HG02571 (cell line): ENCODE measurements around the gene FAM117A.

Experiments
- ATAC-seq: cut with Tn5 transposase; IDR thresholded peaks from one replicate; pipeline ENCODE4 v1.9.1; 2021; ENCODE audit warnings: mild to moderate bottlenecking, moderate library complexity; ENCODE audit not compliant: unreplicated experiment

FAM117A gene, protein sequence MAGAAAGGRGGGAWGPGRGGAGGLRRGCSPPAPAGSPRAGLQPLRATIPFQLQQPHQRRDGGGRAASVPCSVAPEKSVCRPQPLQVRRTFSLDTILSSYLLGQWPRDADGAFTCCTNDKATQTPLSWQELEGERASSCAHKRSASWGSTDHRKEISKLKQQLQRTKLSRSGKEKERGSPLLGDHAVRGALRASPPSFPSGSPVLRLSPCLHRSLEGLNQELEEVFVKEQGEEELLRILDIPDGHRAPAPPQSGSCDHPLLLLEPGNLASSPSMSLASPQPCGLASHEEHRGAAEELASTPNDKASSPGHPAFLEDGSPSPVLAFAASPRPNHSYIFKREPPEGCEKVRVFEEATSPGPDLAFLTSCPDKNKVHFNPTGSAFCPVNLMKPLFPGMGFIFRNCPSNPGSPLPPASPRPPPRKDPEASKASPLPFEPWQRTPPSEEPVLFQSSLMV

DNA sequence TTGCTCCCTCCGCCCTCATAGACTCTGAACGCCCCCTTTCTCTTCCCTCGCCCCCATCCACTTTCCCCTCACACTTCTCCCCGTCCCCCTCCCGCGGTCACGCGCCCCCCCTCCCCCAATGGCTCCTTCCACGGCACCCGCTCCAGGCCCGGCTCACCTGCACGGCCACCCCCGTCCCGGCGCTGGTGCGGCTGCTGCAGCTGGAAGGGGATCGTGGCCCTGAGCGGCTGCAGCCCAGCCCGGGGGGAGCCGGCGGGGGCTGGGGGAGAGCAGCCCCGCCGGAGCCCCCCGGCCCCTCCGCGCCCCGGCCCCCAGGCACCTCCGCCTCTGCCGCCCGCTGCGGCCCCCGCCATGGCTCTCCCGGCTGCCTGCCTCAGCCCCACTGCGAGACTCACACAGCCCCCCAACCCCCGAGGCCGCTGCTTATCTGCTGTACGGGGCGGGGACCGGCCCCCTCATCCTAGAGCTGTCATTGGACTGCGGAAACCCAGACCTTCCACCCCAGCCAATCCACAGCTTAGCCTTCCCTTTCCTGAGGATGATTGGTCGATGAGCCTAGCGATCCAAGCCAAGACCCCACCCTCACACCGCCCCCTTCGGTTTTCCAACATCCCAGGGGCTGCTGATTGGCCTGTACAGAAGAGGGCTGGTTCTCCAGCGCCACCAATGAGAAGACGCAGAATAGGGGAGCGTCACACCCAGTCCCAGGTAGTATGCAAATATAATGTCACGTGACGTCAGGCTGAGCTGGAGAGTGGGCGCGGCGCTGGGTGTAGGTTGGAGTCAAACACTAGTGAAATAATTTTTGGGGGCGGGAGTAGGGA, at the start of gene FAM117A:
Gene FAM117A, minus strand, starts transcription at position 397 of the 824 bp plus-strand sequence. Its CDS starts 44 bp downstream, at position 353.
- peak; percentile 92 for ATAC-seq

GRCh38 chr17:49809056-49809455, 45.1 kb upstream of the FAM117A start:
- no peak for ATAC-seq

DNA sequence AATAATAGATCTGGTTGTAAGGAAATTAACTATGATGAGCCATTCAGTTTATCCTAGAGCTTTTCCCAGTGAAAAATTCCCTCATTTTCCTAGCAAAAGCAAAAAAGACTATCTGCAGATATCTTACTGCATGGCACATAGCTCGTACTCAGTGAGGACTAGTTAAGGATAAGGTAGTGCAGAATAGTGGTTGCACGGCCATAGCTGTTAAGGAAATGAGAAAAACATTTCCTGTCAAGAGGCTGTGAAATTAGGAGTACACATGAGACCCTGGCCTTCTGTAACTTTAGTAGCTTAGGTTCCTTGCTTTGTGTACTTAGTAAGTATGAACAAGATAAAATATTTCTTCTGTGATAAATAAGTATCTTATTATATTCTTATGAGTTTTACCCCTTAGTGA, 34.8 kb upstream of the FAM117A start:
- no peak for ATAC-seq

DNA sequence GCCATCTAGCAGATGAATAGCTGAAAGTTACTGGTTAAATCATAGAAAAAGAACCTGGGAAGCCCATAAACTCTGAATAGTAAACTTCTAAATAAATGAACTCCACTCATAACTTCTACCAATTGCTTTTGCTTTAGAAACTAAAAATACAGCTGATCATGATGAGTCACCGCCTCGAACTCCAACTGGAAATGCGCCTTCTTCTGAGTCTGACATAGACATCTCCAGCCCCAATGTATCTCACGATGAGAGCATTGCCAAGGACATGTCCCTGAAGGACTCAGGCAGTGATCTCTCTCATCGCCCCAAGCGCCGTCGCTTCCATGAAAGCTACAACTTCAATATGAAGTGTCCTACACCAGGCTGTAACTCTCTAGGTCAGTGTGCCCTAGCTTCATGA, 34.3 kb upstream of the FAM117A start:
- ATAC-seq, result no peak

DNA sequence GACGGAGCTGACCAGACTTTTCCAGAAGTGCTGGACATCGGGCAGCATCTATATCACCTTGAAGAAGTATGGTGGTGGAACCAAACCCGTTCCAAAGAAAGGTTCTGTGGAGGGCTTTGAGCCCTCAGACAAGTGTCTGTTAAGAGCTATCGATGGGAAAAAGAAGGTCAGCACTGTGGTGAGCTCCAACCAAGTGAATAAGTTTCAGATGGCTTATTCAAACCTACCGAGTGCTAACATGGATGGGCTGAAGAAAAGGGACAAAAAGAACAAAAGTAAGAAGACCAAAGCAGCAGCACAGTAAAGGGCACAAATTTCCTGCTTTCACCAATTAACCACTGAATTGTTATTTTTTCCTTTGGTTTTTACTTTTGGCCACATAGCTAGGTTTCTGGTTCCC, 31.4 kb upstream of the FAM117A start:
- ATAC-seq, result no peak

- no peak for ATAC-seq
Observed at GRCh38 chr17:49793309-49793708, 29.4 kb upstream of the FAM117A start.

DNA sequence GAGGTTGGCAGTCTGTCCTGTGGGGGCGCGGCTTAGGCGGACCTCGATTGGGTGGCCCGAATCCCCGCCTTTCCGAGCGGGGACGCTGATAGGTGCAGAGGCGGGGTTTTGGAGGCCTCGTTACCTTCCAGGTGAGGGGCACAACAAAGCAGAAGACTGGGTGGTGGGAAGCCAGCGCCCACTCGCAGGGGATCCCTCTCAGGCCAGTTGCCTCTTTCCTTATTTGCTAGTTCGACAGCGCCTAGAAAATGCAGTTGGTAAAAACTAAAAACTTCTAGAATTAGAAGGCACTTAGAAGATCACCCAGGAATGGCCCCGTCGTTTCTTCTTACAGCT, 25.3 kb upstream of the FAM117A start:
- ATAC-seq, result no peak

GRCh38 chr17:49788478-49789242, 24.7 kb upstream of the FAM117A start, which contains the start of gene KAT7:
TSS of gene KAT7 (plus strand) at chr17:49788681. CDS start at chr17:49788835, 154 bp downstream.
- peak; percentile 82 for ATAC-seq

- no peak for ATAC-seq
Observed at GRCh38 chr17:49787884-49788477, 24.1 kb upstream of the FAM117A start.

DNA sequence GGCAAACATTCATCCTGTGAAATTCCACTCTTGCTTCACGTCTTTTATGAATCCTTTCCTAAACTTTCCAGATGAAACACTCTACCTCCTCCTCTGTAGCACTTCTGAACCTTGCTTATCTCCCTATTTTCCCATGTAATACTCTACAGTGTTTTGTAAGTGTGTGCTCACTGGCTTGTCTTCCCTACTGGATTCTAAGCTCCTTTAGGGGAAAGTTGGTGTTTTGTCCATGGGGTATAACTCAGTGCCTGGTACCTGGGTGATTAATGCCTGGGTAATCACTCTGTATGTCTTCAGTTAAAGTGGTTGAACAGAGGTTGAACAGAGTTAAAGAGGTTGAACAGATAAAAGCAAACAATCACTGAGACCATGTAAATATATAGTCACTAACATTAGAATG, 20.7 kb upstream of the FAM117A start:
- no peak for ATAC-seq

GRCh38 chr17:49783791-49784190, 19.9 kb upstream of the FAM117A start:
- ATAC-seq, result no peak

- no peak for ATAC-seq
Observed at GRCh38 chr17:49783071-49783715, 19.3 kb upstream of the FAM117A start.

DNA sequence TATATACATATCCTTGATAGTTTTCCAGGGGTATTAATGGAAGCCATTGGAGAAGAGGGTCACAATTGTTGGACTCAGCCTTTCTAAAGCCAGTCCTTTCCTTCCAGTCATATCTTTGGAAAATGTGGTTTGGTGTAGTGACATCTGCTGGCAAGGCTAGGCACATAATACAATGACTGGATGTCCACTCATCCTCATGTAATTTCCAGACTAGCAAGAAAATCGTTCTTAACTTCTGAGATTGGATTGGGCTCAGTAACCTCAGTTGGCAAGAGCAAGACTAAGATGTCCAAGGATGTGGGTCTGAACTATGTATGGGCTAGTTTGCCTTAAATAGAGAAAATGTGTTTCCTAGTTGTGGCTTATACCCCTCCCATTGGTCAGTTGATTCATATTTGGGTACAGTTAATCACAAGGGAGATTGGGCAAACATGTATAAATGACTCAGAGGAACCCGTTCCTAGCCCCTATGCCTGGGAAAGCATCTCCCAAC, 15.9 kb upstream of the FAM117A start:
- ATAC-seq, result no peak

GRCh38 chr17:49779156-49779738, 15.3 kb upstream of the FAM117A start:
- no peak for ATAC-seq

- no peak for ATAC-seq
Observed at GRCh38 chr17:49777563-49777962, 13.6 kb upstream of the FAM117A start.

DNA sequence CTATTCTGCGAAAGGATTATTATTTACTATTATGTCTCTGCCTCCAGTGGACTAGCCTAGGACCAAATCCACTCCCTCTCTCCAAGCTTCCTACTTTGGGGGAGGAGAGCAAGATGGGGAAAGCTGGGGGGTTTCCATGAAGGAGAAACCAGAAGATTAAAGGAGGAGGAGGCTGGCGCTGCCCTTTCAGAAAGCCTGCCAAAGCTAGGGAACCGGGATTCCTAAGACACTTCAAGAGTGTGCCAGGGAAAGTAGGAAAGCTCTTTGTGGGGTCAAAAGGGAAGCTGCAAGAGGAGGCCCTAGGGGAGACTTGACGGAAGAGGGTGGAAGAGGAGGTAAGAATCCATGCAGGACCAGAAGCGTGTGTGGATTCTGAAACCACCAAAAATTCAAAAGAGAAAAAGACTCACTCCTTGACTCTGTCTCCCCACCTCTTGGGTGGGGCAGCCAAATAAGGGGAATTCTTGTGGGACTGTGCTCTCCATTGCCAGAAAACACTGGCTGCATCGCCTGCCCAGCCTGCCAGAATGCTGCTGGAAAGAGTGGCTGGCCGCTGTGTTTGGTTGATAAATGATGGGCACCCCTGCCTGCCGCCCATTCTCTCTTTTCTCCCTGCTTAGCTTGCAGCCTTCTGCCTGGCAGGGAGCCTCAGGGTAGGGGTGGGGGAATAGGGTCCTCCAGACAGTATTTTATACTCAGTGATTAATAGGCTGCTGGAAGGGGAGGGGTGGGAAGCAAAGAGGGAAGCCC, 12.8 kb upstream of the FAM117A start:
- no peak for ATAC-seq

- ATAC-seq, result no peak
Observed at GRCh38 chr17:49775546-49776260, 11.8 kb upstream of the FAM117A start.

GRCh38 chr17:49766918-49767530, 3.1 kb upstream of the FAM117A start:
- no peak for ATAC-seq
